Mesothelial cell of epicardium (in vitro differentiated cells): ENCODE measurements around the gene SMC6. TPM values are rescaled to one million over a fixed set of nuclear protein-coding genes. Genes with fewer than 3 reads are reported as not detected.

ENCODE experiments used
- DNase-seq, 2 experiments: peaks; one replicate each; pipeline ENCODE4 v3.0.0; 2021; ENCODE audit warnings: low spot score in 2 of 2; ENCODE audit not compliant: unreplicated experiment in 2 of 2
- H3K27ac Mint-ChIP-seq: 2 replicates; pipeline ENCODE4 v1.8.0; 2021; ENCODE audit warnings: mixed read lengths
- H3K27me3 Mint-ChIP-seq: 2 replicates; pipeline ENCODE4 v1.8.0; 2021; ENCODE audit warnings: low read depth, mixed read lengths
- H3K36me3 Mint-ChIP-seq: 2 replicates; pipeline ENCODE4 v1.8.0; 2021; ENCODE audit warnings: mixed read lengths
- H3K4me1 Mint-ChIP-seq: 2 replicates; pipeline ENCODE4 v1.8.0; 2021; ENCODE audit warnings: mixed read lengths
- H3K4me3 Mint-ChIP-seq: 2 replicates; pipeline ENCODE4 v1.8.0; 2021; ENCODE audit warnings: mild to moderate bottlenecking, moderate library complexity, mixed read lengths
- H3K9me3 Mint-ChIP-seq: 2 replicates; pipeline ENCODE4 v1.8.0; 2021; ENCODE audit warnings: mixed read lengths
- total RNA-seq: library from RNA; stranded (reverse); gene quantifications from 3 replicates; pipeline ENCODE4 v1.2.1, GENCODE V29; 2021
- TF ChIP-seq, protein P1 (sequence below): fragments of 200-600 bp; sonication (generic); IDR thresholded peaks from one replicate; pipeline ENCODE4 v1.5.0; 2021; ENCODE audit warnings: antibody characterized with exemption; ENCODE audit not compliant: unreplicated experiment

Gene SMC6
- total RNA-seq, 1 donor from 2014 or later, result 24.7 TPM

DNA sequence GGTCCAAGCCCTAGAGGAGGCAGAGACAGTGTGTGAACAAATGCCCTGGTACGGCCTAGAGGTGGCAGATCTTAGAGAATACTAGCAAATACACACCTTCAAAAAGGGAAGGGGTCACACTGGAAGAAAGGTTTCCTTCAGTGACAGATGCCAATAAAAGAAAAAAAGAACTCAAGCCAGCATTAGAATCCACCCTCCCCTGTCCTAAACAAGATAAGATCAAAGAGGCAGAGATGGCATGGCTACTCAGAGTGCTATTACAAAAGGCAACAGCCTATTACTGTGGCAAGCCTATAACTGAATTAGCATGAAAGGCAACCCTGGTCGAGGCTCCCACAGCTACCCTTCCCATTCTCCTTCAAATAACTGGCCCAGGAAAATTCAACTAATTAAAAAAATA is 69.6 kb downstream of the SMC6 start:
- H3K4me1 Mint-ChIP-seq, result no peaks in the 10 kb centered on the region
- no peak overlapping the region for H3K27ac Mint-ChIP-seq
- TF ChIP-seq, protein P1, sequence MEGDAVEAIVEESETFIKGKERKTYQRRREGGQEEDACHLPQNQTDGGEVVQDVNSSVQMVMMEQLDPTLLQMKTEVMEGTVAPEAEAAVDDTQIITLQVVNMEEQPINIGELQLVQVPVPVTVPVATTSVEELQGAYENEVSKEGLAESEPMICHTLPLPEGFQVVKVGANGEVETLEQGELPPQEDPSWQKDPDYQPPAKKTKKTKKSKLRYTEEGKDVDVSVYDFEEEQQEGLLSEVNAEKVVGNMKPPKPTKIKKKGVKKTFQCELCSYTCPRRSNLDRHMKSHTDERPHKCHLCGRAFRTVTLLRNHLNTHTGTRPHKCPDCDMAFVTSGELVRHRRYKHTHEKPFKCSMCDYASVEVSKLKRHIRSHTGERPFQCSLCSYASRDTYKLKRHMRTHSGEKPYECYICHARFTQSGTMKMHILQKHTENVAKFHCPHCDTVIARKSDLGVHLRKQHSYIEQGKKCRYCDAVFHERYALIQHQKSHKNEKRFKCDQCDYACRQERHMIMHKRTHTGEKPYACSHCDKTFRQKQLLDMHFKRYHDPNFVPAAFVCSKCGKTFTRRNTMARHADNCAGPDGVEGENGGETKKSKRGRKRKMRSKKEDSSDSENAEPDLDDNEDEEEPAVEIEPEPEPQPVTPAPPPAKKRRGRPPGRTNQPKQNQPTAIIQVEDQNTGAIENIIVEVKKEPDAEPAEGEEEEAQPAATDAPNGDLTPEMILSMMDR, result no peak
- H3K9me3 Mint-ChIP-seq, result no peaks in the 10 kb centered on the region
- no peak for DNase-seq
- peaks cover 23% of the 10 kb centered on the region for H3K36me3 Mint-ChIP-seq
- no peaks in the 10 kb centered on the region for H3K27me3 Mint-ChIP-seq
- H3K4me3 Mint-ChIP-seq, result no peak overlapping the region

DNA sequence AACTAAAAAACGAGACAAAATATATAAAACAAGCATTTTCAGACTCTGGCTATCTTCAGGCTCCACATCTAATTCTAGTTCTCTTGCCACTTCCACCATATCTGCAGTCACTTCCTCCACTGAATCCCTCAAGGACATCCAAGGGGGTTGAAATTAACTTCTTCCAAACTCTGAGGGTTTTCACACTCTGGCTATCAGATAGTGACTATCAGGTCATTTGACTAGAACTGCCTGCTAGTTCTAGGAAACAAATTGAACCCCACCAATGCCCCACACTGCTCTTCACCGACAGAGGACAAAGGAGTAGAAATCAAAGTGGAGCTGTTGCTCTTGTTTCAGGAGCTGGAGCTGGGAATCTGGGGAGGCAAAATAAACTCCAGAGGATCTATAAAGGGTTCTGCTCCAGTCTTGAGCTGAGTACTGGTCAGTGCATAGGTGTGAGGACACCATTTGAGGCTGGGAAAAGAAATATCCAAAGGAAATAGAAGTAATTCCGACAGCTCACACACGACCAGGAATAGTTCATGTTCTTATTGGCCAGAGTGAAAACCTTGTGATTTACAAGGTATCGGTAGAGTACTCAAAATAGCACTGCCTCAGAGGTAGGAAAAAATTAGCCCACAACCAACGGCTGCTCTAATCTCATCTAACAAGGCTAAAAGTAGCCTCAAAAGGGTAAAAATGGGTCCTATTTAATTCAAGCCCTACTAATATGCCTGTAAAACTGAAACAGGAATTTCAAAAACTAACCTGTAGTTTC is 71.3 kb downstream of the SMC6 start:
- Mint-ChIP-seq H3K9me3 (no peaks in the 10 kb centered on the region), H3K36me3 (peaks cover 22% of the 10 kb centered on the region), H3K27ac (no peak overlapping the region), H3K4me3 (no peak overlapping the region), H3K27me3 (no peaks in the 10 kb centered on the region), H3K4me1 (no peaks in the 10 kb centered on the region)
- DNase-seq, result no peak
- TF ChIP-seq, protein P1, result no peak

DNA sequence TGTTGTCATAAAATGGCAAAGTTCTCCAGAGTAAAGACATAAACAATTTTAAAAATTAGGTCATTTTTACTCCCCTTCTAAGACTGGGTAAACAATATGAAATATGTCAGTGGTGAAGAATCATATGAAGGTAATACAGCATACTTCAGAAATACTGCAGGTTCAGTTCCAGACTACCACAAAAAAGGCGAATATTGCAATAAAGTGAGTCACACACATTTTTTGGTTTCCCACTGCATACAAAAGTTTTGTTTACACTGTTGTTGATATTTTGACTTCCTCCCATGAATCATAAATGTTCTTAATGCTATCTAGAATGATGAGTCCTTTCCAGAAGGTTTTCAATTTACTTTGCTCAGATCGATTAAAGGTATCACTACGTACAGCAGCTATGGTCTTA is 73.5 kb downstream of the SMC6 start:
- Mint-ChIP-seq H3K27me3 (no peaks in the 10 kb centered on the region), H3K27ac (no peak overlapping the region), H3K4me1 (no peaks in the 10 kb centered on the region), H3K9me3 (peaks cover under 1% of the 10 kb centered on the region), H3K36me3 (peaks cover 31% of the 10 kb centered on the region), H3K4me3 (no peak overlapping the region)
- DNase-seq, result no peak
- TF ChIP-seq, protein P1, result no peak

DNA sequence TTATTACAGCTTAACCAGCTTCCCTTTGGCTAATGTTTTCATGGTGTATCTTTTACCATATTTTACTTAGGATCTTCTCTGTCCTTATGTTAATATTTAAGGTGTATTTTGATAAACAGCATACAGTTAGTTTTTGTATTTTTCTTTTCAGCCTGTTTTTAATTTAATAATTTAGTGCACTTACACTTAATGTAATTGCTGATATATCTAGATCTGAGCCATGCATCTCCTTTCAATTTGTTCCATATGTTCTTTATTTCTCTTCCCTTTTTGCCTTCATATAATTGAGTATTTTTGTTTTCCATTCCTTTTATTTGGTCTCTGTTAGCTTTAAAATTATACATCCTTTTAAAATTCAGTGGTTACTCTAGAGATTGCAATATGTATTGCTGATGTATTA is 78.8 kb downstream of the SMC6 start:
- Mint-ChIP-seq H3K9me3 (peaks cover 4% of the 10 kb centered on the region), H3K27ac (no peak overlapping the region), H3K4me1 (no peaks in the 10 kb centered on the region), H3K36me3 (peaks cover 25% of the 10 kb centered on the region), H3K4me3 (no peak overlapping the region), H3K27me3 (no peaks in the 10 kb centered on the region)
- no peak for DNase-seq
- TF ChIP-seq, protein P1, result no peak

DNA sequence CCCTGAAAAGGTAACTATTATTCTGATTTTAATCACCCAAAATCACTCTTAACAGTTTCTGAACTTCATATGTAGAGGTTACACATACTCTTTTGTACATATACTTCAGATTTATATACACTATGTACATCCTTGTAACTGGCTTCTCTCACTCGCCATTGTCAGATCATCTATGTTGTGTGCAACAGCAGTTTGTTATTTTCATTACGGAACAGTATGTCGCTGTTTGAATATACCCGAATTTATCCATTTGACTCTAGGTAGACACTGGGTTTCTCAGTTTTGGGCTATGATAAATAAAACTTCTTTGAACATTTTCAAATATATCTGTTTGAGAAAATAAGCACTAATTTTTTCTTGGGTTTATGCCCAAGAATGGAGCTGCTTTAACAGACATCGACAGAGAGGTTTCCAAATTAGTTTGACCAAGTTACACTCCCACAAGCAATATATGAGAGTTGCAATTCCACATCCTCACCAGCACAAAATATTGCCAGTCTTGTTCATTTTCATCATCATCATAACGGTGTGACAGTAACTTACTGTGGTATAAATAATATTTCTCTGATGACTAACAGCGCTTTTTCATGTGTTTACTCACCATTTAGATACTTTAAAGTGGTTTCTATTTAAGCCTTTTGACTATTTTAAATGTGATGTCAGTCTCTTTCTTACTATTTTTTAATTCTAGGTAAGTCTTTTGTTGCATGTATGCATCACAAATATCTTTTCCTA is 80.9 kb downstream of the SMC6 start:
- Mint-ChIP-seq H3K27ac (no peak overlapping the region), H3K27me3 (no peaks in the 10 kb centered on the region), H3K4me1 (no peaks in the 10 kb centered on the region), H3K9me3 (peaks cover 4% of the 10 kb centered on the region), H3K4me3 (no peak overlapping the region), H3K36me3 (peaks cover 29% of the 10 kb centered on the region)
- no peak for DNase-seq
- TF ChIP-seq, protein P1, result no peak
